HG03457 (cell line): ENCODE data around the gene PPP4R3A.
A peak's percentile ranks its signal among the peaks of the same experiment; 100 is the strongest.
"Not testable (repeated sequence)": the region's sequence is repeated elsewhere in the genome, so short reads cannot be mapped to it uniquely, and the experiment has no call there.

Experiments
- ATAC-seq: cut with Tn5 transposase; IDR thresholded peaks from one replicate; pipeline ENCODE4 v1.9.1; 2021; ENCODE audit warnings: moderate number of reproducible peaks; ENCODE audit not compliant: unreplicated experiment

Gene PPP4R3A

DNA sequence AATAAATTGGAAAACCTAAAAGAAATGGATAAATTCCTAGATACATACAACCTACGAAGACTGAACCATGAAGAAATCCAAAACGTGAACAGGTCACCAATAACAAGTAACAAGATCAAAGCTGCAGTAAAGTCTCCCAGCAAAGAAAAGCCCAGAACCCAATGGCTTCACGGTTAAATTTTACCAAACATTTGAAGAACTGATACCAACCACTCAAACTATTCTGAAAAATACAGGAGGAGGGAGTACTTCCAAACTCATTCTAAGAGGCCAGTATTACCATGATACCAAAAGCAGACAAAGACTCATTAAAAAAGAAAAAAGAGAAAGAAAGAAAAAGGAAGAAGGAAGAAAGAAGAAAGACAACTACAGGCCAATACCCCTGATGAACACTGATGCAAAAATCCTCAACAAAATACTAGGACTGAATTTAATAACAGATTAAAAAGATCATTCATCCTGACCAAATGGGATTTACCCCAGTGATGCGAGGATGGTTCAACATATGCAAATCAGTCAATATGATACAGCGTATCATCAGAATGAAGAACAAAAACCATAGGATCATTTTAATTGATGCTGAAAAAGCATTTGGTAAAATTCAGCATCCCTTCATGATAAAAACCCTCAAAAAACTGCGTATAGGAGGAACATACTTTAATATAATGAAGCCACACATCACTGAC, 65.6 kb downstream of the PPP4R3A start:
- no peak for ATAC-seq

DNA sequence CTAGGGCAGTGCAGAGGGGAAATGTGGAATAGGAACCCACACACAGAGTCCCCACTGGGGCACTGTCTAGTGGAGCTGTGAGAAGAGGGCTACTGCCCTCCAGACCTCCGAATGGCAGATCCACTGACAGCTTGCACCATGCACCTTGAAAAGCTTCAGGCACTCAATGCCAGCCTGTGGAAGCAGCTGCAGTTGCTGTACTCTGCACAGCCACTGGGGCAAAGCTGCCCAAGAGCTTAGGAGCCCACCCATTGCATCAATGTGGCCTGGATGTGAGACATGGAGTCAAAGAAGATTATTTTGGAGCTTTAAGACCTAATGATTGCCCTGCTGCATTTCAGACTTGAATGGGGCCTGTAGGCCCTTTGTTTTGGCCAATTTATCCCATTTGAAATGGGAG, 70.8 kb downstream of the PPP4R3A start:
- no peak for ATAC-seq

DNA sequence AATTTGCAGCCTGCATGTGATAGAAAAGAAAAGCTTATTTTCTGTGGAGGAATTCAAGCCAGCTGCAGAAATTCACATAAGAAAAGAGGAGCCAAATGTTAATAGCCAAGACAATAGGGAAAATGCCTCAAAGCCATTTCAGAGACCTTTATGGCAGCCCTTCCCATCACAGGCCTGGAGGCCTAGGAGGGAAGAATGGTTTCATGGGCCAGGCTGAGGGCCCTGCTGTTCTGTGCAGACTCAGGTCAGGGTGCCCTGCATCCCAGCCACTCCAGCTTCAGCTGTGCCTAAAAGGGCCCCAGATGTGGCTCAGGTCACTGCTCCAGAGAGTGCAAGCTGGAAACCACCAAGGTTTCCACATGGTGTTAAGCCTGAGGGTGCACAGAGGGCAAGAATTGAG, 71.3 kb downstream of the PPP4R3A start:
- ATAC-seq, result no peak

DNA sequence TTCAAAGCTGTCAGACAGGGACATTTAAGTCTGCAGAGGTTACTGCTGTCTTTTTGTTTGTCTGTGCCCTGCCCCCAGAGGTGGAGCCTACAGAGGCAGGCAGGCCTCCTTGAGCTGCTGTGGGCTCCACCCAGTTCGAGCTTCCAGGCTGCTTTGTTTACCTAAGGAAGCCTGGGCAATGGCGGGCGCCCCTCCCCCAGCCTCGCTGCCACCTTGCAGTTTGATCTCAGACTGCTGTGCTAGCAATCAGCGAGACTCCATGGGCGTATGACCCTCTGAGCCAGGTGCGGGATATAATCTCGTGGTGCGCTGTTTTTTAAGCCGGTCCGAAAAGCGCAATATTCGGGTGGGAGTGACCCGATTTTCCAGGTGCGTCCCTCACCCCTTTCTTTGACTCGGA, 73.8 kb downstream of the PPP4R3A start:
- not testable (repeated sequence) for ATAC-seq

DNA sequence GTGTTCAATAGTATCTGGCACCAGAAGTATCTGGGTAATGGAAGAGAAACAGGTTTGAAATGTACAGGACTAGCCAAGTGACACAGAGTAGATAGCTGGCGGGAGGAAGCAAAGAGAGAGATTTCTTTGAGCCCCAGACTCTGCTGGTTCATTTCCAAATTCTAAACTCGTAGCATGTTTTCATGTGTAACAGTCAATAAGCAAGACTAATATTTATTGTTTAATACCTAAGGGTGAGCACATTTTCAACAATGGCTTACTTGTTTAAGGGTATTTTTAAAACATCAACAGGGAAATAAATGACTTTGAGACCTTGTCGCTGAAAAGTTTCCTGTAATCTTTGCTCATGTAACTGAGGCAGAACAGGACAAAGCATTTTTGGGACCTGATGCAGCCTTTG, 80.7 kb downstream of the PPP4R3A start:
- ATAC-seq, result no peak

DNA sequence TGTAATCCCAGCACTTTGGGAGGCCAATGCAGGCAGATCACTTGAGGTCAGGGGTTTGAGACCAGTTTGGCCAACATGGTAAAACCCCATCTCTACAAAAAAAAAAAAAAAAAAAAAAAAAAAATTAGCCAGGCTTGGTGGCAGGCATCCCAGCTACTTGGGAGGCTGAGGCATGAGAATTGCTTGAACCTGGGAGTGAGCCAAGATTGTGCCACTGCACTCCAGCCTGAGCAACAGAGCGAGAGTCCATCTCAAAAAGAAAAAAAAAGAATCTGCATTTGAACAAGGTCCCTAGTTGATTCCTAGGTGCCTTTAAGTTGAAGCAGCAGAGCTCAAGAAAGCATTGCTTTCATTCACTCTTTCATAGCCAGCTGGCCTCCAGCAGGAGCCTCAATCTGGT, 81.2 kb downstream of the PPP4R3A start:
- ATAC-seq, result not testable (repeated sequence)

DNA sequence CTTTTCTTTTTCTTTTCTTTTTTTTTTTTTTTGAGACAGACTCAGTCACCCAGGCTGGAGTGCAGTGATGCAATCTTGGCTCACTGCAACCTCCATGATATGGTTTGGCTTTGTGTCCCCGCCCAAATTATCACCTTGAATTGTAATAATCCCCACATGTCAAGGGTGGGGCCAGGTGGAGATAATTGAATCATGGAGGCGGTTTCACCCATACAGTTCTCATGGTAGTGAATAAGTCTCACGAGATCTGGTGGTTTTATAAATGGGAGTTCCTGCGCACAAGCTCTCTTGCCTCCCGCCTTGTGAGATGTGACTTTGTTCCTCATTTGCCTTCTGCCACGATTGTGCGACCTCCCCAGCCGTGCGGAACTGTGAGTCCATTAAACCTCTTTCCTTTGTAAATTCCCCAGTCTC, 84.6 kb downstream of the PPP4R3A start:
- not testable (repeated sequence) for ATAC-seq

DNA sequence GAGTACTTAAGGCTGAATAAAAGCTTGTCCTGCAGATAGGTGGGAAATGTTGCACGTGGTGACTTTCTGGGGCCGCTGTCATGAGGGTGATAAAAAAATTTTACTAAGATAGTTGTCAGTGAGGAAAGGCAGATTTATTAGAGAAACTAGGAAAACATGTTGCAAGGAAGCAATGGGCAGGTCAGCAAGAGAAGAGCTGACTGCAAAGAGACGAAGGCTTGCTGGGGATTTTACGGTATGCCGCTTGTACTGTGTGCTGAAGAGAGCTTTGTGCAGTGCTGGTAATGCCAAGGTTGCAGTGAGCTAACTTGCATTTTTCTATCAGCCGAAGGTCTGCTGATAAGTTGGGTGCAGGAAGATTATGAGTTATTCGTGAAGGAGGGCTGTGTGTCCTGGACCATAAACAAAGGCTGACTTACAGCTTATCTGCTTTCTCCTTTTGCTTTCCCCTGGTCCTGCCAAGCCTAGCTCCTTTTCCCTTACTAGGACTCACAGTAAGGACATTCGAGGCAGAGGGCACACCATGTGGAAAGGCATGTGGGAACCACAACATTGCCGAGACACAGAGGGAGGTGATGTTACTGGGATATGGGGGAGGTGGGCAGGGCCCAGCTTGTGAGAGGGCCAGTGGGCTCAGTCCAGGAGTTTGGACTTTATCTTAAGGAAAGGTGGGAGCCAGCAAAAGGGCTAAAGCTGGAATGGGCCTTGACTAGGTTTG, 85.1 kb downstream of the PPP4R3A start:
- ATAC-seq, result no peak

DNA sequence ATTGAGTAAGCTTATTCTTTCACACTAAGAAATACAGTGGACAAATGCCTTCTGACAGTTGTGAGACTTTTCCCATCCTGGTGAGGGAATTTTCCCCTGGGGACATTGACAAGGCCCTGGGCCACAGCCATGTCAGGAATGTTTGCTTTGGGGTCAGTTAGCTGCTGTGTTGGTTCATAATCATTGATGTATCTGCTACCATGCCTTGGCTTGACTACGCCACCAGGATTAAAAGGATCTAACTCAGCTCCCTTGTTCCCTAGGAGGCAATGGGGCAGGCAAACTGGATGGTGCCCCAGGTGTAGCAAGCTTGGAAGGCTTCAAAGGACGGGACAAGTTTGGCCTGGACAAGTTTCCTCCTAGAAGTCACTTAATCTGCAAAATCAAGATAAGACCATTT, 89.4 kb downstream of the PPP4R3A start:
- no peak for ATAC-seq

DNA sequence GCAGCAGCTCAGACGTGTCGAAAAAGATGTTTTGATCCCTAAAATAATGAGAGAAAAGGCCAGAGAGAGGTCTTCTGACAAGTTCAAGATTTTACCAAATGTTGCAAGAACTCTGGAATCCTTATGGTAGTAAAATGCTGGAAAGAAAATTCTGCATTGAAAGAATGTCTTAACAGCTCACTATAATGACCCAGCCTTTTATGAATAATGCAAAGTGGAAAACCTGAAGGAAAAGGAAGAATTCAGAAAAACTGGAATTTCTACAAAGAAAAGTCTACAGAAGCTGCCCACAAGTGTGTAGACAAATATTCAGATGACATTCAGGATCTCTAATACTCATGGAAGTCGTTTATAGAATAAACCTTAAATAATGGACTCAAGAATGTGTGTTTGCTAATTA, 90.7 kb downstream of the PPP4R3A start:
- no peak for ATAC-seq

DNA sequence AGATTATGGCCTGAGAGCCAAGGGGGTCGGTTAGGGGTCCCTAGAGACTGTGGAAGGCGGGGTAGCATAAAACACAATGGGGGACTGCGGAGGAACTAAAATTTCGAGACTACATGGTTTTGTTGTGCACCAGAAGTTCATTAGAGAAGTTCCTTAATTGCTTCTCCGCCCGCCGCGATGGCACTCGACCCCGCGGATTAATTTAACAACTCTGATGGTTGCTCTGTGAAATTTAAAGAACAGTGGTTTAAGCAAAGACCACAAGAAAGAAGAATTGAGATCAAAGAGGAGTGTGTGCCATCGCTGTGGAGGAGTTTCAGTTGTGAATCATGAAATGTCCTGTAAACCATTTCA, 91.1 kb downstream of the PPP4R3A start:
- no peak for ATAC-seq

DNA sequence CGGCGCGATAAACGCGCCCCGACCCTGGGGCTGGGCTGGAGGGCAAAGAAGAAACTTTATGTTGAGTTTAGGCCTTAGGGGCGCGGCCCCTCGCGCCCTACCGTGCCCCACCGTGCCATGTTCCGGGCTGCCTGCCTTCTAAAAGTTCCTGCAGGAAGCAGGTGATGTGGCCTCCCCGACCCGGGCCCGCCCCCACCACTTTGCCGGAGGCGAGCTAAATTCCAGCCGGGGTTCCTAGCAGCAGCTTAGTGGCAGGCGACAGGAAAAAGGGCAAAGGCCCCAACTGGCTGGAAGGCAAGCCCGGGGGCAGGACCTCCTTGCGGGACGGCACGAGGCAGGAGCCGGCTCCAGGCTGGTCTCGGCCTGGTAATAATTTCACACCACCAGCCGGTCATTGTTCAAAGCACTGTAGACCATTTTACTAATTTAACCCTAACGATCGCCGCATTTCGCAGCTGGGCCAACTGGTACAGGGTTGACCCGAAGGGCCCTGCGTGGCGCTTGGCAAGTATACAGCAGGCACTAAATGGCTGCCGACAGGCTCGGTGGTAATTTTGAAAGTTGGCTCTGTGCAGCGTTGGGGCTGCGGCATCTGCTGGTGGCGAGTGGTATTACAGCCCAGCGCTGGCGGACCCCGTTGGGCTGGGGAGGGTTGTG, 91.6 kb downstream of the PPP4R3A start:
- no peak for ATAC-seq

DNA sequence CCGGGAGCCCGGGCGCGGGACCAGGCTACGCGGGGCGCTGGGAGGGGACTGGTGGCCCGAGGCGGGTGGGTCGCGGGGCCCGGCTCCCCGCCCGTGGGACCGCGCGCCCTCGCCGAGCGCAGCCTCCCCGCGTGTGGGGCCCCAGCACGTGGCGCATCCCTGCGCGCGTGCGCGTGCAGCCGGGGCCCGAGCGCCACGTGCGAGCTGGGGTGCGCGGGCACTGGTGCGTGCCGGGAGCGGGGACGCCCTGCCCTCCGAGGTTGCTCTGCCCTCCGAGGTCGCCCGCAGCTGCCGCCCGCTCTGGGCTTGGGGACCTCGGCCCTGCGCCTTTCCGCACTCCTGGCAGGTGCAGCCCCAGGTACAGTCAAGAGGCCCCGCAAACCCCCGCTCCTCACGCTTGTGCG, 92.1 kb downstream of the PPP4R3A start:
- ATAC-seq, result peak; percentile 5

DNA sequence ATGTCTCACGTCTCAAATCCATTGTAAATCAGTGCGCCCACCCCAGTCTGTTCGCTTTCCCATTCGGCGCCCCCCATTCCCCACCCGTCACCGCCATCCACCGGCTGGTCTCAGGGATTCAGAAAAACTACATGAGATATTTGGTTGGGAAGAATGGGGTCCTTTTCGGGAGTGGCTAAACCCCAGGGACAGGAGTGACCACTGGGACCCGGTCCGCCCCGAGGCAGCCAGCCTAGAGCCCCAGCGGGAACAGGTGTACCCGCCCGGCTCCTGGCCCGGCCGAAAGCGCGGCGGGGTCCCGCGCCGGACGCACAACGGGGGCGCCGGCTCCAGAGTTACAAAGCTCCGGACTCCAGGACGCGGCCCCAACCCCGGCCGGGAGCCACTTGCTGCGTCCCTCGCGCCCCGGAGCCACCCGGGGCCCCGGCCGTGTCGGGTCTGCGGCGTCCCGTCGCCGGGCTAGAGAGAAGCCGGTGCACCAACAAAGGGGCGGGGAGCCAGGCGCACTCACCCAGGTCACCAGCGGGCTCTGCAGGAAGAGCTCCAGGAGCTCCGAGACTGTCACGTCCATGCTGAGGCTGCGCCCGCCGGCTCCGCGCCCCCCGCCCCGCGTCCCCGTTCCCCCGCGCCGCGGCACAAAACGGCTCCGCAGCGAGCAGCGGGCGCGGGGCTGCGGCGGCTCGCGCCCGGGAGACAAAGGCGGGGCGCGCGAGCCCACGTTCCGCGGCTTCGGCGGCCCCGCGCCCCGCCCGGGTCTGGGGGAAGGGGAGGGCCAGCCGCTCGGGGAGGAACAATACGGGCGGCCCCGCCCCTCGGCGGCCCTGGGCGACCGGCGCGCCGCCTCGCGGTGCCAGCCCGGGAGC, 92.8 kb downstream of the PPP4R3A start, which contains the start of gene CCDC88C:
TSS of gene CCDC88C (minus strand) at position 701 of the 863 bp plus-strand sequence. CDS start at position 571, 130 bp downstream.
- peak; percentile 39 for ATAC-seq

DNA sequence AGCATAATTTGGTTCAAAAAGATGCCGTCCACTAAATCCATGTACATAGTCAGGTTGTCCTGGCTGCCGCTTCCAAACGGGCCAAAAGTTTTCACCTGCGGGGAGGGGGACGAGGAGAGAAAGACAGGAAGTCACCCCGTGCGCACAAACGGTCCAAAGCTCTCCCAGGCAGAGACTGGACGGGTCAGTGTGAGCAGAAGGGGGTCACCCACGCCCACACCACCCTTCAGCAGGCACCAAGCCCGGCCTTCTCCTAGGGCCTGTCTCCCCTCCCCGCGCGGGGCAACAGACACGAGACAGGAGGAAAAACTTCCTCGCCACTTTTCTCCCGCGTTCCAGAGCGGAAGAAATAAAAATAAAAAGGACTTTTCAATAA, 93.4 kb downstream of the PPP4R3A start:
- no peak for ATAC-seq

DNA sequence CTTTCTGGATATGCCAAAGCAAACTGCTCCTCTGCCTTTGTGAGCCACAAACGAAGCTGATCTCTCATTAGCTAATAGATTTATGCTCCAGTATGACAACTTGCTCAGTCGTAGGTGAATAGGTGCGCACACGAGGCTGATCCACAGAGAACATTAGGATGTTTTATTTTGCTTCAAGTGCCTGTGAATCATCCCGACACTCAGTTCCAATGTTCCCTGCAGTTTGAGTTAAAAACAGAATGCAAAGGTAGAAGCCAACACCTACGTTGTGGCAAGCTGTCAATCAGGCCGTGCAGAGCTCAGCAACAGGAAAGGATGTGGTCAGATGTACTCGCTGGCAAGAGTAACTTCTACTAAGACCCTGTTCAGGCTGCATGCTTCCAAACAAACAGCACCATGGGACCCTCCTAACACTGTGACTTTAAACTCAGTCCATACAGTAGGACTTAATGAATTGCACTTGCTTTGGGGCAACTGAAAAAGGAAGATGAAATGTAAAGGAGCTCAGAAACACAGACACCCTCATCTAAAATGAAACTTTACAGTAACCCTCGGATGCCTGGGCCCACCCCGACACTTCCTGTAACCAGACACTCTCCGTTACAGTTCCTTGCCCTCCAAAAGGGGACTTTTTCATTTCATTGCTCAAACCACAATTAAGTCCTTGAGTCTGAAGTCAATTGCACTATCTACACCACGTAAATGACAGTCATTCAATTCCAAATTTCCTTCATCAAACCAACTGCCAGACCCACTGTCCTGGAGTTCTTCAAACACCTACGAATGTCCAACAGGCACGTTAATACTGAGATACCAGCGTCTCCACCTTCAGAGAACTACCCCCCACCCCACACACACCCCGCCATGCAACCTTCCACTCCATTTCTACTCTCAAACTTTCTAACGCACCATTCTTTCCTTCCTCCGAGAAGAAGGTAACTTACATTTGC, 94.0 kb downstream of the PPP4R3A start:
- ATAC-seq, result peak; percentile 52

DNA sequence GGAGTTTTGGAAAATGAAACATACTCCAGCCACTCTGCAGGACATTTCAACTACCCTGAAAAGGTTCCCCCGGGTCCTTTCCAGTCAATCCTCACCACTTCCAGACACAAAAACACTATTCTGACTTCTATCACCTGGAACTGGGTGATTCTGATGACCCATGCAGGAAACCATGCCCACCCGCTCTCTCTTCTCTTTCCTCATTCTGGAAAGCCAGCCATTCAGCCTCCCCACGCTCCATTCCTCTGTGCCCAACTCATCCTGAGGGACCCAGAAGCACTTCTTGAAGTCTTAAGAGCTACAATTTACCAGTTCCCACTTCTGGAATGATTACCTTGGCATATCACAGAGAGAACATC, 95.7 kb downstream of the PPP4R3A start:
- ATAC-seq, result no peak

DNA sequence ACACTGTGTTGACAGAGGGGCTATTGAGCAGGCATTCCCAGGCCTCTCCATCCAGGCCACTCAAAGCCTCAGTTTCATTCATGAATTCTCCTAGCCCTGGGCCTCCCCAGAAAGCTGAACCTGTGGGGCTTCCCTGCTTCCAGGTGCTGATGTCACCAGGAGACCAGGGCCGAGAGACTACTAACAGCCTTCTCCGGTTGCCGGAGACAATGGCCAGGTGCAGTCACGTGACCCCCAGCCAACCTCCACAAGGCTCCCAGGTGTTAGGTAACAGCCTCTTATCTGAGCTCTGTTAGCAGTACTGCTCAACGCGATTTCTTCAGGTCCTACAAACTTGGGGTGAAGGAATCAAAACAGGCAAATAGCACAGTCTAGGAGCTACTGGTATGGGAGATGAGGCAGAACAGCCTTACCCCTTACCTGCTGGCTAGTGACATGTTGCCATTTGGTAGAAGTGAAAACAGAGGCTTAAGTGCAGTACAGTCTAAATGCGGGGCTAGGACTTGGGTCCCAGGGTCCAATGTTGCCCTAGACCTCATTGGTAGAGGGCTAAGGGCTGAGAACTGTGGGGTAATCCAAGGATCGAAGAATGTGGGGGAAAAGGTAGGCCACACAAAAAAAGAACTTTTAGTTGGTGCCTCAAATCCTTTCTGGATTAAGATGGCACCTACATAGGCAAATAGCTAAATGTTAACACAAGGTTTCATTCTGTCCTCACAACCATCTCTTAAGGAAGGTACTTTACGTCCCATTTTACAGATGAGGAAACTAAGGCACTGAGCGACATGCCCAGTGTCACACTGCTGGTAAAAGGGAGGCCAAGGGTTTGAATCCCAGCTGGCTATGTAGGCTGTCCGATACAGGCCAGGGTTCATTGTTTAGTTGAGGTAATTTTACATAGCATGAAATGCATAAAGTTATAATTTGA, 96.3 kb downstream of the PPP4R3A start:
- ATAC-seq, result no peak

DNA sequence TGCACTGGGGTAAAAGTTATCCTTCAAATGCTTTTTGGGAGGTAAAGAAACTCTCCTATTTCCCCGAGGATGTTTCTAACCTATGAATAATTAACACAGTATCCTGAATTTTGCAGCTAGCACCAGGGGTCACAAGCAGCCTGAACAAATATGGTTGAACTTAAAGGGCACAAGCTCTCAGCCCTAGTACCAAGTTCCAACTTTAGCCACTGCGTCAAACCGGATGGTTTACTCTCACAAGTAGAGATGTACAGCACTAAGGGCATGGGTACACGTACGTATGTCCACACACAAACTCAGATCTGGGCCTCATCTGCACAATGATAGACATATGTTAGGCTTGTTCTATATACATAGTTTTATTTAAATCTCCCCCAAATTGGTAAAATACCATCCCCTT, 97.2 kb downstream of the PPP4R3A start:
- ATAC-seq, result no peak
